IMR-90 (cell line): ENCODE results near the gene CTAG1B.
"Not testable (repeated sequence)": the region's sequence is repeated elsewhere in the genome, so short reads cannot be mapped to it uniquely, and the experiment has no call there.

Source experiments
- CEBPB ChIP-seq: IDR thresholded peaks from 2 replicates; pipeline ENCODE4 v1.6.1; 2012; ENCODE audit warnings: low read depth, low read length, improper control_type of control experiment
- ELK1 ChIP-seq: fragments of 150-350 bp; IDR thresholded peaks from 2 replicates; pipeline ENCODE4 v1.6.1; 2016; ENCODE audit warnings: low read depth, mild to moderate bottlenecking, low read length, moderate library complexity, borderline replicate concordance
- MXI1 ChIP-seq: IDR thresholded peaks from 2 replicates; pipeline ENCODE4 v1.6.1; 2012; ENCODE audit warnings: low read depth, mild to moderate bottlenecking, low read length, moderate library complexity, borderline replicate concordance
- POLR2A ChIP-seq: IDR thresholded peaks from 2 replicates; pipeline ENCODE4 v1.6.1; 2012; ENCODE audit warnings: mild to moderate bottlenecking, low read depth, low read length
- RAD21 ChIP-seq: IDR thresholded peaks from 2 replicates; pipeline ENCODE4 v1.6.1; 2012; ENCODE audit warnings: low read length, improper control_type of control experiment
- SMC3 ChIP-seq: fragments of 150-350 bp; IDR thresholded peaks from 2 replicates; pipeline ENCODE4 v1.6.1; 2016; ENCODE audit warnings: low read depth, mild to moderate bottlenecking, antibody characterized with exemption, low read length, moderate library complexity
- TF ChIP-seq, protein P1 (sequence below): conservative IDR thresholded peaks from 2 replicates; pipeline ENCODE4 v1.5.1; 2012; ENCODE audit warnings: mild to moderate bottlenecking, low read depth, low read length, improper control_type of control experiment
- TF ChIP-seq, protein P2 (sequence below): fragments of 150-350 bp; IDR thresholded peaks from 2 replicates; pipeline ENCODE4 v1.6.1; 2017; ENCODE audit warnings: mild to moderate bottlenecking, antibody characterized with exemption, low read length, low read depth

DNA sequence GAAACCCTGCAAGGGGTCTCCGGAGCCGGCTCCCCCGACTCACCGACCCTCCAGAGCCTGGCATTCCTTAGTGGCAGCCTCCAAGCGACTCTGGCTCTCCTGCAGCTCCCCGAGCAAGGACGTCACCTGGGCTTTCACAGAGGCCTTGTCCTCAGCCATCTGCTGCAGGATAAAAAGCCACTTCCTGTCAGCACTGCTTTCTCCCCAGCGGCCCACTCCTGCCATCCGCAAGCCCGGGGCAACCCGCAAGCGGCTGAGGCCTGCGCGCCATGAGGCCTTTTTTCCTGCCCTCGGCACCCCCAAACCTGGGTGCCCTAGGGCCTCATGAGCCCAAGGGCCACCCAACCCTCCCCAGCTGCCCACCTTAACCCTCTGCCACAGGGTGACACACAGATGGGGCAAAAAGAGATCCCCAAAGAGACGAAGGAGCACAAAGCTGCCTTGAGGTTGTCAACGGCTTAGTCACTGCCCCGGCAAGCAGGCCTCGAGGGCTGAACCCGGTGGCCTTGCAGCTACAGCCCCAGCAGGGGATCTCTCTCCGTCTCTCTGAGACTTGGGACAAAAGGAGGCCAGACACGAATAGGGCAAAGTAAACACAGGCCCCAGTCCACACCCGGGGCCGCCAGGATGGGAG lies 26.8 kb upstream of the CTAG1B start:
- TF ChIP-seq POLR2A, RAD21, CEBPB, ELK1, MXI1, SMC3: not testable (repeated sequence)
- TF ChIP-seq, protein P1, sequence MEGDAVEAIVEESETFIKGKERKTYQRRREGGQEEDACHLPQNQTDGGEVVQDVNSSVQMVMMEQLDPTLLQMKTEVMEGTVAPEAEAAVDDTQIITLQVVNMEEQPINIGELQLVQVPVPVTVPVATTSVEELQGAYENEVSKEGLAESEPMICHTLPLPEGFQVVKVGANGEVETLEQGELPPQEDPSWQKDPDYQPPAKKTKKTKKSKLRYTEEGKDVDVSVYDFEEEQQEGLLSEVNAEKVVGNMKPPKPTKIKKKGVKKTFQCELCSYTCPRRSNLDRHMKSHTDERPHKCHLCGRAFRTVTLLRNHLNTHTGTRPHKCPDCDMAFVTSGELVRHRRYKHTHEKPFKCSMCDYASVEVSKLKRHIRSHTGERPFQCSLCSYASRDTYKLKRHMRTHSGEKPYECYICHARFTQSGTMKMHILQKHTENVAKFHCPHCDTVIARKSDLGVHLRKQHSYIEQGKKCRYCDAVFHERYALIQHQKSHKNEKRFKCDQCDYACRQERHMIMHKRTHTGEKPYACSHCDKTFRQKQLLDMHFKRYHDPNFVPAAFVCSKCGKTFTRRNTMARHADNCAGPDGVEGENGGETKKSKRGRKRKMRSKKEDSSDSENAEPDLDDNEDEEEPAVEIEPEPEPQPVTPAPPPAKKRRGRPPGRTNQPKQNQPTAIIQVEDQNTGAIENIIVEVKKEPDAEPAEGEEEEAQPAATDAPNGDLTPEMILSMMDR, result not testable (repeated sequence)
- TF ChIP-seq, protein P2, sequence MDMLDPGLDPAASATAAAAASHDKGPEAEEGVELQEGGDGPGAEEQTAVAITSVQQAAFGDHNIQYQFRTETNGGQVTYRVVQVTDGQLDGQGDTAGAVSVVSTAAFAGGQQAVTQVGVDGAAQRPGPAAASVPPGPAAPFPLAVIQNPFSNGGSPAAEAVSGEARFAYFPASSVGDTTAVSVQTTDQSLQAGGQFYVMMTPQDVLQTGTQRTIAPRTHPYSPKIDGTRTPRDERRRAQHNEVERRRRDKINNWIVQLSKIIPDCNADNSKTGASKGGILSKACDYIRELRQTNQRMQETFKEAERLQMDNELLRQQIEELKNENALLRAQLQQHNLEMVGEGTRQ, result not testable (repeated sequence)
